Brain pericyte (primary cell): Measurements from ENCODE around the gene COL8A2.
"Not testable (repeated sequence)": the region's sequence is repeated elsewhere in the genome, so short reads cannot be mapped to it uniquely, and the experiment has no call there.

Experiments used
- DNase-seq: peaks from one replicate; pipeline ENCODE4 v3.0.0-alpha.2; 2012; ENCODE audit warnings: low read depth, low spot score

COL8A2 gene

DNA sequence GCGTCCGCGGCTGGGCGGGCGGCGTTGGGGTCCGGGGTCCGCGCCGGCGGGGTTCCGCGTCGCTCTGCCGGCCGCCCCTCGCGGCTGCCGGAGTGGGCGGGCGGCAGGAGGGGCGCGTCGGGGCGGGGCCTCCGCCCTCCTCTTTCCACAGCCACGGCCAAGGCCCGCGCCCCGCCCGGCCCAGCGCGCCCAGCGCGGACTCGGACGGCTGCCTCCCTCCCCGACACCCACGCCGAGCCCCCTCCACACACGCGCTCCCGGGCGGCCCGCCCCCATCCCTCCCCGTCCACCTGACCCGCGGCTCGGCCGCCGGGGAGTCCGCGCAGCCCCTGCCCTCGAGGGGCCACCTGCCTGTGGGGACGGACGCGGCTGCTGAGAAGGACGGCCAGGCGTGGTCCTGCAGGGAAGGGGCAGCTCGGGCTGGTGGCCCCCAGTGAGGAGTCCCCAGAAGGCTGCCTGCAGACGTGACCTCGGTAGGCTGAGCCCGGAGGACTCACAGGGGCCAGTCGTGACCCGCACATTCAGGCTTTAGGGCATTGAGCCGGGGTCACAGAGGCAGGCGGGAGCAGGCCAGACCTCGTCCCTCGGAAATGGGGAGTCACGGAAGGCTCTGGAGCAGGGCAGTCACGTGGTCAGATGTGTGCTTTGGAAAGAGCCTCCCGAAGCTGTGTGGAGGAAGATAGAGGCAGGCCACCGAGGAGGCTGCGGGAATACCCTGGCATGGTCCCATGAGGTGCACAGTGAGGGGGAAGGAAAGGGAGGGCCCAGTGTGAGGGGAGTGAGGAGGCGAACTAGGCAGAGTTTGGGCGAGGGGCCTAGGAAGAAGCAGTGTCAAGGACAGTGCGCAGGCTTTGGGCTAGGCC is at the start of gene COL8A2:
TSS of gene COL8A2 (minus strand) at position 94 of the 863 bp plus-strand sequence. CDS start 24,980 bp downstream, outside the sequence.
- DNase-seq, result no peak

DNA sequence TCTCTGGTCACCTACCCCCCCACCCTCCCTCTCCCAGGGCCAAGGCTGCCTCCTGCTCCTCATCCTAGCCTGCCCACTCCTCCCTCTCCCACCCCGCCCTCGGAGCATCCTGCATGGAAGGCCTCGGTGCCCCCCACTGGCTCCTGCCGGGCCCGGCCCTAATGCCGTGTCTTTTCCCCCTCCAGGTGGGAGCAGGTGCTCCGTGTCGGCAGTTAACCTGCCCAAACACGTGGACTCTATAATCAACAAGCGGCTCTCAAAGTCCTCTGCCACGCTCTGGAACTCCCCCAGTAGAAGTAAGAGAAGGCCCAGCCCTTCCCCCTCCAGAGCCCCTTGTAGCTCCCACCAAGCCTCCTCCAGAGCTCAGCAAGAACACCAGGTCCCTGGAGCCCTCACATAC is 49.7 kb upstream of the COL8A2 start:
- DNase-seq, result no peak

DNA sequence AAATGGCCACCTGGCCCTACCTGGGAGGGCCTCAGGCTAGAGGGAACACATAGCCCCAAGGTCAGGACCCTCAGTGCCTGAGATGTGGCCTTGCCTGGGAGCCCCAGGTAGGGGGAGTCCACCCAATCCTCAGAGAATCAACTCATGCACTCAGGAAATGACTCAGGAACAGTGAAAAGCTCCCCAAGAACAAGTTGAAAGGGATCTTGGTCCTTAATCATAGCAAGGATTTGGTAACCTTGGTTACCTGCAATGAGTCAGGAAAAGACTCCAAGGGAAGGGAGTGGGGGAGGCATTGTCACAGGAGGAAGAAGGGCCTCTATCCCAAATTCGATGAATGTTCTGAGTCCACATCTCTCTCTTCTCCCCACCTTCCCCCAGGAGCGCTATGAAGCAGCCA is 48.0 kb upstream of the COL8A2 start:
- no peak for DNase-seq

DNA sequence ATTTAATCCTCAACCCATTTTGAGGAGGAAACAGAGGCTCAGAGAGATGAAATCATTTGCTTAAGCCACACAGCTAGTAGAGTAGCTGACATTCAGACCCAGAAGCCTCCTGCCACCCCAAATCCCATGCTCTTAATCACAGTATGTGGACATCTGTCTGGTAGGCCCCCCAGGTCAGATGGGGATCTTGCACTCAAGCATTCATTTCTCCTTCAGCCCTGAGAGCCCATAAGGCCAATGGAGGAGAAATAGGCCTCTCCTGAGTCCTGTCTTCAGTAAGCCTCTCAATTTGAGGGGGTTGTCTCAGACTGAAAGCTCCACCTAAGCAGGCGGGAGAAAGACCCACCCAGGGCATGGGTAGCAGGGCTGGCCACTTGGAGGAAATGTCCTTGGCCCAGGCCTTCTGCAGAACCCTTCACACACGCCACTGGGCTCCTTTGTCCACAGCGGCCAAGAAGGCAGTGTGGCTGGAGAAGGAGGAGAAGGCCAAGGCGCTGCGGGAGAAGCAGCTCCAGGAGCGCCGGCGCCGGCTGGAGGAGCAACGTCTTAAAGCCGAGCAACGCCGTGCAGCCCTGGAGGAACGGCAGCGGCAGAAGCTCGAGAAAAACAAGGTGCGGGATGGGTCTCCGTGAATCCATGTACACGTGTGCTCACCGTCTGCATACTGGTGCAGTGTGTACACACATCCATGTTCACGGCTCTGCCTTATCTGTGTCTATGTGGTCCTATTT is 47.2 kb upstream of the COL8A2 start:
- DNase-seq, result no peak

DNA sequence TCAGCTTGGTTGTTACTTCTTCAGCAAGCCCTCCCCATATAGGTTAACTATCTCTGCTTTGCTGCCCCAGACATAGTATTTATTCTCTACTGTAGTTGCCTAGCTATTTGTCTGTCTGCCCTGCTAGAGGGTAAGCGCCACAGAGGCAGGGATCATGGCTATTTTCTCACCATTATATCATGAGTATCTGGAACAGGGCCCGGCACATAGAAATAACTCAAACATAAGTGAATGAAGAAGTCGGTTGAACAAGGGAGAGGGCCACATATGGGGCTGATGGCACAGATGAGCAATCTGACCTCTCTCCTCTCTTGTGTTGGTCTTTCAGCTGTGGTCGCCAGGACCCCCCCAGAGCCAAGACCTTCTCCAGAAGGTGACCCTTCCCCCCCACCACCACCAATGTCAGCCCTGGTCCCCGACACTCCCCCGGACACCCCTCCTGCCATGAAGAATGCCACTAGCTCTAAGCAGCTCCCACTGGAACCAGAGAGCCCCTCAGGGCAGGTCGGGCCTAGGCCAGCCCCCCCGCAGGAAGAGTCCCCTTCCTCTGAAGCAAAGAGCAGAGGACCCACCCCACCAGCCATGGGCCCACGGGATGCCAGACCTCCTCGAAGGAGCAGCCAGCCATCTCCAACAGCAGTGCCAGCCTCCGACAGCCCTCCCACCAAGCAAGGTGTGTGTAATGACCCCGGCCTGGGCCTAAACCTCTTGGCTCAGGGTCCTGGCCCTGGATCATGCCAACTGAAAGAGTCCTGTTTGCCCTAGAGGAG is 45.8 kb upstream of the COL8A2 start:
- no peak for DNase-seq

DNA sequence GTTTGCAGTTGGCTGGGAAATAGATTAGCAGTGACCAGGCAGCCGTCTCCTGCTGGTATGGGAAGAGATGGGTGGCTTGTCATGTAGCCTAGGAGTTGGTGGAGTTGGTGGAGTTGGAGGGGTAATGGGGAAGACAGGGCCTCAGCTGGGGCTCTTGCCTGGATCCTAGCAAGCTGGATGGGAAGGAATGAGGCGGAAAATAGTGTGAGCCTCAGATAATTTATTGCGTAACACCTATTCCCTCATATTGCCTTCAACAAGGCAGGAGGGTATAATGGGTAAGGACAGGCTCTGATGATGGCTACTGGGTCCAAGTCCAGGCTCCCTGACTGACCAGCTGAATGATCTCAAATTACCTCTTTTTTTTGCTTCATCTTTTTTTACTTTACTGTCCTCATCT is 43.5 kb upstream of the COL8A2 start:
- DNase-seq, result no peak

DNA sequence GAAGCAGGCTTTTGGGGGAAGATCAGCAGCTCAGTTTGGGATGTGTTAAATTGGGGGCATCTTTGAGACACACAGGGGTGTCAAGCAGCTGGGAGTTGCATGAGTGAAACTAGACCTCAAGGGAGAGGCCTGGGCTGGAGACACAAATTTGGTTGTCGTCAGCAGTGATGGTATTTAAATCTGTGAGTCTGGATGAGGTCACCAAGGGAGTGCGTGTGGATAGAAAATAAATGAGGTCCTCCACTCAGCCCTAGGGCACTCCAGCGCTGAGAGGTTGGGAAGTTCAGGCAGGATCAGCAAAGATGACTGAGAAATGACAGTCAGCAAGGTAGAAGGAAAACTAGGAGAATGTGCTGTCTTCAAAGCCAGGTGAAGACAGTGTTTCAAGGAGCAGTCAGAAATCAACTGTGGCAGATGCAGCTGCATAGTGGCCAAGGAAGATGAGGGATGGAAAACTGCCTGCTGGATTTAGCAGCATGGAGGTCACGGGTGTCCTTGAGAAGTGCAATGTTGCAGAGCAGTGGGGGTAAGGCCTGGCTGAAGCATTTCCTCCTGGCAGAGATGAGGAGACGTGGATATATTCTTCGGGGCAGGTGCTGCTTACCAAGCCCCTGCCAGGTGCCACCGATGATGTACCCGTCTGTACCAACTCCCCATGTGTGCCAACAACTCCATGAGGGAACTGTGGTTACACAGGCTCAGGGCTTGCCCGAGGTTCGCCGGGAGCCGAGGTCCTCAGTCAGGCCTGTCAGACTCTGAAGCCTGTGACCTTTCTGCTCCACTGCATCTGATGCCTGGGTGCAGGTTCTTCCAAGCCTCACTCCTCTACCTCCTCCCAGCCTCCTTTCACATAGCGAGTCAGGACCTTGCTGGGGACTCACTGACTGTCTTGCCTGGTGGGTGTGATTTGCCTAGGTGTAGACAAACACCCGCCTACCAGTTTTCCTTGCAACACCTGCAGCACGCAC is 42.2 kb upstream of the COL8A2 start:
- DNase-seq, result no peak

DNA sequence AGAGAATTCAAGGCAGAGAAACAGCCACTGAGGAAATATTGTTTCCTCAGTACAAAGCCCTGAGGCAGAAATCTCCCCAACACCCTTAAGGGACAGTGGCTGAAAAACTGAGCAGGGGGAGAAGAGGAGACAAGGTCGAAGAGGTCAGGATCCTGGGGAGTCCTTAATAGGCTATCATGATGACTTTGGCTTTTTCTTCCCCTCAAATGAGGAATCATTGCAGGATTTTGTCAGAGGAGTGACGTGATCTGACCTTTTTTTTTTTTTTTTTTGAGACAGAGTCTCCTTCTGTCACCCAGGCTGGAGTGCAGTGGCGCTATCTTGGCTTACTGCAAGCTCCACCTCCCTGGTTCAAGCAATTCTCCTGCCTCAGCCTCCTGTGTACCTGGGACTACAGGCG is 41.1 kb upstream of the COL8A2 start:
- no peak for DNase-seq

DNA sequence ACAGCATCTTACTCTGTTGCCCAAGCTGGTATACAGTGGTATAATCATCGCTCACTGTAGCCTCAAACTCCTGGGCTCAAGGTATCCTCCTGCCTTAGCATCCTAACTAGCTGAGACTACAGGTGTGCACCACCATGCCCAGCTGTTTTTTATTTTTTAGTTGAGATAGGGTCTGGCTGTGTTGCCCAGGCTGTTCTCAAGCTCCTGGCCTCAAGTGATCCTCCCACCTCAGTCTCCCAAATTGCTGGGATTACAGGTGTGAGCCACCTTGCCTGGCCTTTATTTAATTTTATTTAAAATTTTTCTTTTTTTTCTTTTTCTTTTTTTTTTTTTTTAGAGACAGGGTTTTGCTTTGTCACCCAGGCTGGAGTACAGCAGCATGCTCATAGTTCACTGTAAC is 40.1 kb upstream of the COL8A2 start:
- no peak for DNase-seq

DNA sequence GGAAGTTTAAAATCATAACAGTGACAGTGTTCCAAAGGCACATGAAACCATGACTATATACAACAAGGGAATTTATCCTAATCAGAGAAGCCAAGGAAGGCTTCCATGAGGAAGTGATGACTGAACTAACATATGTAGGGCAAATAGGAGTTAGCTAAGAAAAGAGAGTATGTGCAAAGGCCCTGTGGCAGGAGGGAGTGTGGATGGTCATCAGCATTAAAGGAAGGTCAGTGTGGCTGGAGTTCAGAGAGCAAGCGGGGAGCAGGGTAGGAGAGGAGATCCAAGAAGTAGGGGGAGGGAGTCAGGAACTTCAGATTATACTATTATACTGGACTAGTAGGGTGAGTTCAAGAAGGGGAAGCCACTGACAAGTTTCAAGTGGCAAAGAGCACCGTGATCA is 39.3 kb upstream of the COL8A2 start:
- DNase-seq, result no peak

DNA sequence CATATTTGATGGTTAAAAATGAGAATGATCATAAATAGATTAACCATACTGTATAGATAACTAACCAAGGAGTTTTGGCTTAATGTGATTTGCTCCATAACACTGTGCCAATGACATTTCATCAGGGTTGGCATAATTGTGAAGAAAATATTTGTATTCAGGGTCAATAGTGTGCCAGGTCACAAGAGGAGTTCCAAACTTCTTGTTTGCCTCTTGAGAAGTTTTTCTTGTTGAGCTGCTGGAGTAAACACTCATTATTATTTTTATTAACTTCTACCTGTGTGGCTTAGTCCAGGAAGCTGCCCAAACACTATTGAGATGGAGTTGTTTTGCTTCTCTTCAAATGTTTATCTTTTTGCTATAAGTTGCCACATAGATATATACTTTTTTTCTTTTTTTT is 38.4 kb upstream of the COL8A2 start:
- DNase-seq, result no peak

DNA sequence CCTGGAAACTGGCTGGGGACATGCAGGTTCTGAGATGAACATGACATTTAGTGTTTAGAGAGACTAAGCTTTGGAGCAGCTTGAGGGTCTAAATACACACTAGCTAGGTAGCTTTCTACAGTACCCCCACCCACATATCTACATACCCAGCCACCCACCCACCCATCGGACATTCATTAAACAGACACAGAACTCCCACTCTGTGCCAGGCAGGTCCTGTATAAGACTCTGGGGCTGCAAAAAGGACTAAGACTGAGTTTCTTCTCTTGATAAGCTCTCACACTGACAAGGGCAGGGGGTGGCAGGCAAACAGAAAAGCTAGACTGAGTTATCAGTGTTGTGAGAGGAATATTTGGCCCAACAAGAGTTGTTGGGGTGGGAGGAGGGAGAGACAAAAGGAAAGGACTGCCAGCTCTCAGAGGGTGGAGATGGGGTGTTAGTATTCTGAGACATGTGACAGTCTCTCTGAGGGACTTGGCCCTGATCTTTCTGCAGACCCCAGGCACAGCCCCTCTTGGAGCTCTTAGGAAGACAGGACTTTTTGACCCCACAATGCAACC is 37.7 kb upstream of the COL8A2 start:
- DNase-seq, result no peak

DNA sequence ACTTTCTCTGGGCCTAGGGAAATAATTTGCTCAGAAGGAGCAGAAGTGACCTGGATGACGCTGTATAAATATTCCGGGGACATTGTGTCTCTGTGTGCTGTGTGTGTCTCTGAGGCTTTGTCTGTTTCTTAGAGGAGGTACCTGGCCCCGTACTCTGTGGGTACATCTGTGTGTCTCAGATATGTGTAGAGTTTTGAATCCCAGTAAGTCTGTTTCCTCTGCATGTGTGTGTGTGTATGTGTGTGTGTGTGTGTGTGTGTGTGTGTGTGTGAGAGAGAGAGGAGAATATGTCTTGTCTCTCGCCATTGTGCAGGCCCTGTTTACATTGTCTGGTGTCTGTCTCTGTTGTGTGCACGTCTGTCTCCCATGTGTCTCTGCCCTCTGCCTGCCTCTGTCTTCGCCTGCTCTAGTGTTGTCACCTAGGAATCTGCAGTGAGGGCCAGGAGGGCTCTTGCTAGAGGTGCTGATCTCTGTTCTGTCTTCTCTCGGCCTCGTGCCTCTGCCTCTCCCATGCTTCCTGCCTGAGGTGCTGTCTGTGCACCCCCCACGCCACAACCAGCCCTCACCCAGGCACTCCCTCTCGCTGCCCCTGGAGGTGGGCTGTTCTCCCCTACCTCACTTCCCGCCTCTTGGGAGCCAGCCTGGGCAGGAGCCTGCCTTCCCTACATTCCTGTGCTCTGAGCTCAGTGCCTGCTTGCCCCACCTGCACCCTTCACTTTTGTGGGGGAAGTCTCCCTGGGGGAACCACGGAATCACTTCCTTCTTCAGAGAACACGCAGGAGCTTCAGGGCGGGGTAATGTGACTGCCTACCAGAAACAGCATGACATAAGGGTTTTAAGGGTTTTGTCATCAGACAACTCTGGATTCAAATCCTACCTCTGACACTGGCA is 36.9 kb upstream of the COL8A2 start:
- no peak for DNase-seq

DNA sequence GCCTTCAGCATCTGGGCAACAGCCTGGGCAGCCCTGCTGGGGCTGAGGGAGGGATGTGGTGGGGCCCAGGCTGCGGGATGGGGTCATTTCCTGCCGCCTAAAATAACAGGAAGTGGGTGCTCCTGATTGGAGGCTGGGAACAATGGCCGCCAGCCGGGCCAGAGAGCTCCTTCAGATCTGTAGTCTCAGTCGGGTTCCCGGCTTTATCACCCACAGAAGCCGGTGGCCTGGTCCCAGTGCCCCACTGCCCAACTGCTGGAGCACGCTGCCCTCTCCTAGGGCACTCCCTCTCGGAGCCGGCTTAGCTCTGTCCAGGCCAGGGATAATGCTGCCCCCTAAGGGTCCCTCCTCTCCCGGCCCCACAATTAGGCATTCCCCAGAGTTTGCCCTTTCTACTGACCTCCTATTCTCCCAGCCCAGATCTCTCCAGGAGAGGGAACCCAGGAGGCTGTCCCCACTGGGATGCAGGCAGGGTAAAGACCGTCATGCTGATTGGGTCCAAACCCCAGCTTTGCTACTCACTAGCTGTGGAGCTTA is 36.0 kb upstream of the COL8A2 start:
- no peak for DNase-seq

DNA sequence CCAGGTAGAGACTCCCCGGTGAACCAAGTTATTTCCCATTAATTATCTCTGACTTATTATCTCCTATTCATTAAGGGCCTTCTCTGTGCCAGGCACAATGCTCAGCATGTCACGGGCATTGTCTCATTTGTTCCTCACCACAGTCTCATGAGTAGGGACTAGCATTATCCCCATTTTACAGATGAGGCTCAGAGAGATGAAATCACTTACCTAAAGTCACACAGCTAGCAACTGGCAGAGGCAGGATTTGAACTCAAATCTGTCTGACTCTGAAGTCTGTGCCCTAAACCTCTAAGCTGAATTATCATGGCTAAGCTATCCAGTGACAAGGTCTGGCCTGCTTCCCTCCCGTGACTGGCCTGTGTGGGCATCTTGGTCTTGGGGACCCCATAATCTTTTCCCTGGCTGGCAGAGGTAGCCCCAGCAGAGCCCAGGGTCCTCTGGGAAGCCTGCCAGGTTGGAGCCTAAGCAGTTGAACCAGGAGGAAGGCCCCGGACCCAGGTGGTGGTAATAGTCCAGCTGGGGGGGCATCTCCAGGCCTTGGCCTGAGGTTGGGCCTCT is 35.4 kb upstream of the COL8A2 start:
- no peak for DNase-seq

DNA sequence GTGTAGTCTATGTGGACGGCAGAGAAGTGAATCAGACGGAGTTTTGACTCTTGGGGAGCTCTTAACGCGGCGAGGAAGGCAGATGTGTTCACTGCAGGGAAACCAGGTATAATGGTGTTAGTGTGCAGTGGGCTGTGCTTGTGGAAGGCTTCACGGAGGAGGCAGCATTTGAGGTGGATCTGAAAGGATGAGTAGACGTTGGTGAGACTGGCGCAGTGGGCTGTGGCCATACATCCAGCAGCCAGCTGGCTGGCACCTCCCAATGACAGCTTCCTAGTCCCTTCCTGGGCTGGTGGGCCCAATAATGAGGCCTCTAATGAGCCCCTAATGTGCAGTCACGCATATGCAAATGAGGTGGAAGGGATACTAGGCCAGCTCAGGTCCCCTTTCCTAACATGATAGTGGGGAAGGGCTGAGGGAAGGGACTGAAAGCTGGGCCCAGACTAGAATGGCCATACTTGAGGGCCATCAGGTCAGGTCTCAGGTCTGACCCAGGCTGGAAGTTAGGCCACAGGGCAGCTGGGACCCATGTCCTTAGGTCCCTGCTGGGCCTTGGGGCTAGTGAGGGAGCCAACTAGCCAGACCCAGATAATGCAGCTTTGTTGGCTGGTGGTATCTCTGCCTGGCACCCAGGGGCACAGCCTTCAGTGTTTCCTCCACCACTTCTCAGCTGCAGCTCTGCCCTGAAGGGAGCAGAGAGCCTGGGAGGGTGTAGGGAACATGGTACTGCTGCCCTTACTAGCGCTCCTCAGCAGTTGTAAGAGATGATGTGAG is 34.8 kb upstream of the COL8A2 start:
- DNase-seq, result no peak

DNA sequence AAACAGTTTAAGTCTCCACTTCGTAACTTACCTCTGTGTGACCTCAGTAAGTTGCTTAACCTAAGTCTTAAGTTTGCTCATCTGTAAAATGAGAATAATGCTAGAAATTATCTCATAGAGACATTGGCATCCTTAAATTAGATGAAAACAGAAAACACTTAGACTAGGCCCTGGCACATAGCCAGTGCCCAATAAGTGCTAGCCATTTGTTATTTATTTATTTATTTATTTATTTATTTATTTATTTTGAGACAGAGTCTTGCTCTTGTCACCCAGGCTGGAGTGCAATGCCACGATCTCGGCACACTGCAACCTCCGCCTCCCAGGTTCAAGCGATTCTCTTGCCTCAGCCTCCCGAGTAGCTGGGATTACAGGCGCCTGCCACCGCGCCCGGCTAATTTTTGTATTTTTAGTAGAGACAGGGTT is 33.8 kb upstream of the COL8A2 start:
- DNase-seq, result not testable (repeated sequence)
